ENCODE data around the gene VAC14. TPM values are rescaled to one million over a fixed set of nuclear protein-coding genes. Genes with fewer than 3 reads are reported as not detected.

Gene VAC14
- total RNA-seq, 1 donor from 2014 or later = 38.1 TPM

DNA sequence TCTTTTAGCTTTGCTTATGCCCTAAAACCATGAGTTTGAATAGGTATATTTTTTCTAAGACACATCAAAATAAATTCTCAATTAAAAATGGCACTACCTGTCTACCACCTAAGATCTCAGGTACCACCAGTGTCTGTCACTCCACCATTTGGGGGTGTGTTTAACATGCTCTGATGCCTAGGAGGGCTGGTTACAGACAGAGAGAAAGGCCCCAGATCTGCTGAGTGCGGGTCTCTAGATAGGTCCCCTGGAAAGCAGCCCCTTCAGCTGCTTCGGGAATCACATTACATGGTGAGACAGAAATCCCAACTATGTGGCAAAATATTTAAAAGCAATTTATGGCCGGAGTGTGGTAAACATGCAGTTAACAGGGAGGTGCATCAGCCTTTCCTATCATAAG lies 653 bp upstream of the VAC14 start:
- Histone ChIP-seq H3K4me1 (peaks cover 25% of the 10 kb centered on the region), H3K4me3 (no peak overlapping the region), H3K27me3 (no peaks in the 10 kb centered on the region), H3K36me3 (peaks cover 0 to 9% of the 10 kb centered on the region in 2 donors), H3K27ac (no peak overlapping the region), H3K9me3 (no peaks in the 10 kb centered on the region)
- TF ChIP-seq, protein P1, sequence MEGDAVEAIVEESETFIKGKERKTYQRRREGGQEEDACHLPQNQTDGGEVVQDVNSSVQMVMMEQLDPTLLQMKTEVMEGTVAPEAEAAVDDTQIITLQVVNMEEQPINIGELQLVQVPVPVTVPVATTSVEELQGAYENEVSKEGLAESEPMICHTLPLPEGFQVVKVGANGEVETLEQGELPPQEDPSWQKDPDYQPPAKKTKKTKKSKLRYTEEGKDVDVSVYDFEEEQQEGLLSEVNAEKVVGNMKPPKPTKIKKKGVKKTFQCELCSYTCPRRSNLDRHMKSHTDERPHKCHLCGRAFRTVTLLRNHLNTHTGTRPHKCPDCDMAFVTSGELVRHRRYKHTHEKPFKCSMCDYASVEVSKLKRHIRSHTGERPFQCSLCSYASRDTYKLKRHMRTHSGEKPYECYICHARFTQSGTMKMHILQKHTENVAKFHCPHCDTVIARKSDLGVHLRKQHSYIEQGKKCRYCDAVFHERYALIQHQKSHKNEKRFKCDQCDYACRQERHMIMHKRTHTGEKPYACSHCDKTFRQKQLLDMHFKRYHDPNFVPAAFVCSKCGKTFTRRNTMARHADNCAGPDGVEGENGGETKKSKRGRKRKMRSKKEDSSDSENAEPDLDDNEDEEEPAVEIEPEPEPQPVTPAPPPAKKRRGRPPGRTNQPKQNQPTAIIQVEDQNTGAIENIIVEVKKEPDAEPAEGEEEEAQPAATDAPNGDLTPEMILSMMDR (IDR thresholded peaks at IDR 0.05) = no peak
- TF ChIP-seq POLR2AphosphoS5 (IDR thresholded peaks at IDR 0.05; ENCODE audit: insufficient read depth in 1 of 2, low read depth in 1 of 2) (no peak), POLR2A (IDR thresholded peaks at IDR 0.05) (no peak)
- DNase-seq (ENCODE audit: extremely low spot score in 2 of 2) = no peak
- intact Hi-C loops (cut with DNase I) = no loop called here

DNA sequence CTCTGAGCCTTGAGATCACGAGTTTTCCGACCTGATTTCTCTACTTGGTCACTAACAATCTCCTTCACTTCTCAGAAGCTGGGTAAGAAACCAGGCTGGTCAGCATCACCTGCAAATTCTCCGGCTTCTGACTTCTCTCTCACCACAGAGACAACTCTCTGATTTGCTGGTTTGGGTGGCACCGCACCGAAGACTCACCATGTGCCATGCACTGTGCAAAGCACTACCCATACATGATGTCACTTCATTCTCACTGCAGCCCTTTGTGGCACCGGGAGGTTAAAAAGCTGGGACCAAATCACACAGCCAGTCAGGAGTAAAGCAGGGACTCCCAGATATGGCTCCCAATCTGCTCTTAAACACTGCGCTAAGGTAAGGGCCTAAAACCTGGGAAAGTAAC lies 647 bp downstream of the VAC14 start:
- Histone ChIP-seq H3K4me1 (peaks cover 25% of the 10 kb centered on the region), H3K36me3 (peaks cover 0 to 9% of the 10 kb centered on the region in 2 donors), H3K27me3 (no peaks in the 10 kb centered on the region), H3K27ac (peak overlapping the region; percentile 55), H3K9me3 (no peaks in the 10 kb centered on the region), H3K4me3 (peak overlapping the region; percentile 56 to 87)
- intact Hi-C loops (cut with DNase I) = no loop called here
- no peak for DNase-seq (ENCODE audit: extremely low spot score in 2 of 2)
- TF ChIP-seq POLR2A (IDR thresholded peaks at IDR 0.05) = no peak
- no peak for TF ChIP-seq POLR2AphosphoS5 (IDR thresholded peaks at IDR 0.05; ENCODE audit: insufficient read depth in 1 of 2, low read depth in 1 of 2)
- TF ChIP-seq, protein P1 (IDR thresholded peaks at IDR 0.05) = no peak

DNA sequence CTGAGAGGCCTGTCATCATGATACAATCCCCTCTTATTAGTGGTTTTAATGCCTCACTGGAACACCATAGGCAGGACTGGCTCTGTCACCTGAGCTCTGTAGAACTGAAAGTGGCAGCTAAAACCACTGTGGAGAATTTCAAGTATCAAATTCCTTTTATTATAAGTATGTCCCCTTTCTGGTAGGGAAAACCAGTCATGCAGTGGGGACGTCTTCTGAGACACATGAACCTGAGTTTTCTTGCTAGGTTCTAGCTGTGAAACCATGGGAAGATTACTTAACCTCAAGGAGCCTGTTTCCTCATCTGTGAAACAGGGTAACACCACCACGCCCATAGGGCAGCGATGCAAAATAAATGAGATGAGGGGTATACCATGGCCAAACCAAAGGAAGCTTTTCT lies 4.7 kb downstream of the VAC14 start:
- Histone ChIP-seq H3K4me3 (no peak overlapping the region), H3K4me1 (peaks cover 25% of the 10 kb centered on the region), H3K27me3 (no peaks in the 10 kb centered on the region), H3K9me3 (no peaks in the 10 kb centered on the region), H3K27ac (no peak overlapping the region), H3K36me3 (peaks cover 0 to 9% of the 10 kb centered on the region in 2 donors)
- no peak for TF ChIP-seq POLR2A (IDR thresholded peaks at IDR 0.05)
- TF ChIP-seq, protein P1 (IDR thresholded peaks at IDR 0.05) = no peak
- no peak for TF ChIP-seq POLR2AphosphoS5 (IDR thresholded peaks at IDR 0.05; ENCODE audit: insufficient read depth in 1 of 2, low read depth in 1 of 2)
- DNase-seq (ENCODE audit: extremely low spot score in 2 of 2) = no peak
- intact Hi-C loops (cut with DNase I) = no loop called here

DNA sequence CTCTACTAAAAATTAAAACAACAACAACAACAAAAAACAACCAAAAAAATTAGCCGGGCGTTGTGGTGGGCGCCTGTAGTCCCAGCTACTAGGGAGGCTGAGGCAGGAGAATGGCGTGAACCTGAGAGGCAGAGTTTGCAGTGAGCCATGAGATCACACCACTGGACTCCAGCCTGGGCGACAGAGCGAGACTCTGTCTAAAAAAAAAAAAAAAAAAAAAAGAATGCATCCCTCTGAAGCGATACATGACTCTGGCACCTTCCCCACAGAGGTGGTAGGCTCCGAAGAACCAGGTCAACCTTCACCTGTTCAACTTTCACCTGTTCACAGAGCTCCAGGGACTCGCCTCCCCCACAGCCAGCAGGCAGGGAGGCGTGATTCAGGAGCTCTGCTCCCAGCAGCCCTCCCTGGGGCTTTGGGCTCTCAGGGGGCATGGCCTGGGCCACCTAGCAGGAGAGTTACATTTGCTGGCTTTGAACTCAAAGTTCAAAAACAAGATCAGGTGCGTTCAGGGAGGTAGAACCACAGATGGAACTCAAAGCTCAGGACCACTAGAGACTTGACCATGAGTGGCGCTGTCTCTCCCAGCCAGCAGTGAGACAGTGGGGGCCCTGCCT lies 5.6 kb downstream of the VAC14 start:
- intact Hi-C loops (cut with DNase I) = no loop called here
- no peaks in the 10 kb centered on the region for H3K27me3 ChIP-seq
- DNase-seq (ENCODE audit: extremely low spot score in 2 of 2) = no peak
- TF ChIP-seq POLR2A (IDR thresholded peaks at IDR 0.05) (no peak), POLR2AphosphoS5 (IDR thresholded peaks at IDR 0.05; ENCODE audit: insufficient read depth in 1 of 2, low read depth in 1 of 2) (no peak)
- TF ChIP-seq, protein P1 (IDR thresholded peaks at IDR 0.05) = no peak
- H3K9me3 ChIP-seq = no peaks in the 10 kb centered on the region
- peaks cover 22% of the 10 kb centered on the region for H3K4me1 ChIP-seq
- no peak overlapping the region for H3K4me3 ChIP-seq
- peaks cover 0 to 9% of the 10 kb centered on the region in 2 donors for H3K36me3 ChIP-seq
- H3K27ac ChIP-seq = no peak overlapping the region

DNA sequence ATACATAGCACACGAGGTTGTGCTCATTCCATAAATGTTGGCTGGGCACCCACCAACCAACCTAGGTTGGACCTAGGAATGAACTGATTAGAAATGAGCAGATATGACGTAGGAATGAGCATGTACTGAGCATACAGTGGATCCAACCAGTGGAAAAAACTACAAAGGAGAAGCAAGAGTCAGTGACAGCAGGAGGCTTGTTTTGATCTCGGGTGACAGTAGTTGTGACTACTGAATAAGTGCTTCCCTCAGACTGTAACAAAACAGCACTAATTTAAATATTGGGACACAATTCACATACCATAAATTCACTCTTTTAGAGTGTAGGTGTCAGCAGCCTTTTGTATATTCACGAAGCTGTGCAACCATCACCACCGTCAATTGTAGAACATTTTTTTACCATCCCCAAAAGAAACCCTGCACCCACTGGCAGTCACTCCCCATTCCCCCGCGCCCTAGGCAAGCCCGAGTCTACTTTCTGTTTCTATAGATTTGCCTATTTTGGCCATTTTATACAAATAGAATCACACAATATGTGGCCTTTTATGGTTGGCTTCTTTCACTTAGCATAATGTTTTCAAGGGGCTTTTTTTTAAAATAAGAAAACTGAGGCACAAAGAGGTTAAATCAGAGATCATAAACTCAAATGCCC lies 7.0 kb downstream of the VAC14 start:
- TF ChIP-seq POLR2A (IDR thresholded peaks at IDR 0.05) = no peak
- no peak for TF ChIP-seq POLR2AphosphoS5 (IDR thresholded peaks at IDR 0.05; ENCODE audit: insufficient read depth in 1 of 2, low read depth in 1 of 2)
- TF ChIP-seq, protein P1 (IDR thresholded peaks at IDR 0.05) = no peak
- intact Hi-C loops (cut with DNase I) = no loop called here

More for the DNA sequence above, 7.0 kb downstream of the VAC14 start:
- H3K4me3 ChIP-seq = no peak overlapping the region
- H3K4me1 ChIP-seq = peaks cover 9% of the 10 kb centered on the region
- H3K27ac ChIP-seq = no peak overlapping the region
- H3K36me3 ChIP-seq = peaks cover 0 to 9% of the 10 kb centered on the region in 2 donors
- H3K9me3 ChIP-seq = no peaks in the 10 kb centered on the region
- DNase-seq (ENCODE audit: extremely low spot score in 2 of 2) = no peak
- no peaks in the 10 kb centered on the region for H3K27me3 ChIP-seq

Measured in vagina (tissue), 2 donors.